ENCODE measurements around the gene SPATA17.

DNA sequence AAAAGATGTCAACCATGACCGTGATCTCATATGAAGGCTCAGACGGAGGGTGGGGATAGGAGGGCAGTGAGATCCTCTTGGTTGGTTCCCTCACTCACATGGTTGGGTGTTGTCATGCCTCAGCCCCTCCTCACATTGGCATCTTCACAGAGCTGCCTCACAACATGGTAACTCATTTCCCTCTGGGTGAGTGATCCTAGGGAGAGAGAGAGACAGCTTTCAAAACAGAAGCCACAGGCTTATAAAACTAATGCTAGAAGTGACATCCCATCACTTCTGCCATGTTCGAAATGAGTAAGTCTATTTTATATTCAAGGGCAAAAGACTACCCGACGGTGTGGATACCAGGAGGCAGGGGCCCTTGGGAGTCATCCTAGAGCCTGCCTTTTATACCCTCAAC lies 145.5 kb downstream of the SPATA17 start:
- no peak for TF ChIP-seq EZH2 (IDR thresholded peaks at IDR 0.05; ENCODE audit: low read length)
- TF ChIP-seq, protein P1, sequence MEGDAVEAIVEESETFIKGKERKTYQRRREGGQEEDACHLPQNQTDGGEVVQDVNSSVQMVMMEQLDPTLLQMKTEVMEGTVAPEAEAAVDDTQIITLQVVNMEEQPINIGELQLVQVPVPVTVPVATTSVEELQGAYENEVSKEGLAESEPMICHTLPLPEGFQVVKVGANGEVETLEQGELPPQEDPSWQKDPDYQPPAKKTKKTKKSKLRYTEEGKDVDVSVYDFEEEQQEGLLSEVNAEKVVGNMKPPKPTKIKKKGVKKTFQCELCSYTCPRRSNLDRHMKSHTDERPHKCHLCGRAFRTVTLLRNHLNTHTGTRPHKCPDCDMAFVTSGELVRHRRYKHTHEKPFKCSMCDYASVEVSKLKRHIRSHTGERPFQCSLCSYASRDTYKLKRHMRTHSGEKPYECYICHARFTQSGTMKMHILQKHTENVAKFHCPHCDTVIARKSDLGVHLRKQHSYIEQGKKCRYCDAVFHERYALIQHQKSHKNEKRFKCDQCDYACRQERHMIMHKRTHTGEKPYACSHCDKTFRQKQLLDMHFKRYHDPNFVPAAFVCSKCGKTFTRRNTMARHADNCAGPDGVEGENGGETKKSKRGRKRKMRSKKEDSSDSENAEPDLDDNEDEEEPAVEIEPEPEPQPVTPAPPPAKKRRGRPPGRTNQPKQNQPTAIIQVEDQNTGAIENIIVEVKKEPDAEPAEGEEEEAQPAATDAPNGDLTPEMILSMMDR (optimal IDR thresholded peaks at IDR 0.05 in 1 of 3, IDR thresholded peaks at IDR 0.05 in 1 of 3, conservative IDR thresholded peaks at IDR 0.05 in 1 of 3; ENCODE audit: extremely low read depth in 1 of 3, insufficient read depth in 2 of 3, low read length in 3 of 3) = no peak
